NCI-H1092 (cell line): ENCODE results near the gene RHBG.
"Not testable (repeated sequence)": the region's sequence is repeated elsewhere in the genome, so short reads cannot be mapped to it uniquely, and the experiment has no call there.

Experiments
- DNase-seq: peaks from one replicate; lab custom pipeline; 2025; lab: John Stamatoyannopoulos, UW

Gene RHBG

GRCh38 chr1:156368889-156369684, at the start of gene RHBG:
TSS of gene RHBG (plus strand) at chr1:156369211. CDS start at chr1:156369250, 39 bp downstream.
- DNase-seq, result peak; percentile 5

DNA sequence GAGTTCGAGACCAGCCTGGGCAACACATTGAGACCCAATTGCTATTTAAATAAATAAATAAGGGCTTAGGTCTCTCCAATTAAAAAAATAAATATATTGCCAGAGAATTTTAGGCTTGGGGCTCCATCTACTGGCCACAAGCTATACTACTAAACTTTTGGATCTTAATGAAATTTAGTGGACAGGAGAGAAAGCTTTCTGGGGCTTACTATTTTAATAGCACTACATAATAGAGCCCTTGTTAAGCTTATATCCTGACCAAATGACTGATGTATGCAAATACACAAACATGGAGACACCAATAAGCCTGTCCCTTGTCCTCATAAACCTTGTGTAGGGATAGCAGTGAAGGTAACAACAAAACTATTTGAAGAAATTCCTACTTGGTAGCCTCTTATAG, 49.3 kb upstream of the RHBG start:
- no peak for DNase-seq

GRCh38 chr1:156320560-156320959, 48.5 kb upstream of the RHBG start:
- DNase-seq, result no peak

GRCh38 chr1:156323179-156323578, 45.8 kb upstream of the RHBG start:
- DNase-seq, result not testable (repeated sequence)

GRCh38 chr1:156336242-156336641, 32.8 kb upstream of the RHBG start:
- no peak for DNase-seq

GRCh38 chr1:156337052-156337887, 31.7 kb upstream of the RHBG start:
- no peak for DNase-seq

DNA sequence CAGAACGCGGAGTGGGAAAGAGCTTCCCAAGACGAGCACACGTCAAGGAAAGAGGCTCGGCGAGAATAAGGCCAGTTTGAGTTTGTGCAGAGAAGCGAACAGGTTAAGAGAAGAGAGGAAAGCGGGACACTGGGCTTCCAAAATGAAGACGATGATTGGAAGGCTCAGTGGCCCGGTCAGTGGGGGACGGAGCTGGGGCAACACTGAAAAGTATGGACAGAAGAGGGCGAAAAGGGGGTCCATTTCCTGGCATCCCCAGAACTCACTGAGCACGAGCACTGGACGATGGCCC, 31.2 kb upstream of the RHBG start:
- peak; percentile 38 for DNase-seq

DNA sequence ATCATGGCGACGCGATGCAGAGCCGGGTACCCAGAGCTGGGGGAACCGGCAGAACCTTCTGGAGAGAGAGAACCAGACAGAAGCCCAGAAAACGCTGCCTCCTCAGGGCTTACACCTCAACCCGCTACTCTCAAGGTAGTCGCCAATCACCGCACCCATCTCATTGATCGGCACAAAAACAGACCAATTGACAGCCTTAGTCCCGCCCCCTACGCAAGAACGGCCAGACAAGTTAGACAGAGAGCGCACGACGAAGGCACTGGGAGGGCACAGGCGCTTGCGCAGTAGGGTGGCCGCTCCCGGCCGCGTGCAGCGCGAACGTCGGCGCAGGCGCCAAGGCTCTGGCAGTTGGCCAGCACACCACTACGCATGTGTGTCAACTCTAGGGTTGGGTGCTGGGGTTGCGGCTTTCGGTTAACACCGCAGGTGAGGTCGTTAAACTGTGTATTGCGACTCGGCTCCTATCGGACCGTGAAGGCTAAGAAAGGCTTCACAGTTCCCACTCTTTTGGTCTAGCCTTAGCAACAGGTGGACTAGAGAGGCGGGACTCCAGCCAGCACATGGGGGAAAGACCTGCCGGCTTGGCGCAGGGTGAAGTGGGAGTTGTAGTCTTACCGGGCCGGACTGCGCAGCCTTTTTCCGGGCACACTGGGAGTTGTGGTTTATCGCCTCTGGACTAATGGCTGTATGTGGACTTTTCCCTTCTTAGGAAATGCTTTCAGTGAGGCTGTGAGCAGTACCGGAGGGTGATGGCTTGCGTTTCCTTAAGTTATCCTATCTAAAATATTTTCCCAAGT, 30.6 kb upstream of the RHBG start, which contains the start of the genes CCT3 and TSACC:
Gene CCT3 (minus strand): TSS at position 113 of the 797 bp plus-strand sequence. CDS start 108 bp downstream, at position 5.
Gene TSACC (plus strand): TSS at position 347 of the 797 bp plus-strand sequence. CDS start 1,232 bp downstream, outside the sequence.
- peak; percentile 100 for DNase-seq

DNA sequence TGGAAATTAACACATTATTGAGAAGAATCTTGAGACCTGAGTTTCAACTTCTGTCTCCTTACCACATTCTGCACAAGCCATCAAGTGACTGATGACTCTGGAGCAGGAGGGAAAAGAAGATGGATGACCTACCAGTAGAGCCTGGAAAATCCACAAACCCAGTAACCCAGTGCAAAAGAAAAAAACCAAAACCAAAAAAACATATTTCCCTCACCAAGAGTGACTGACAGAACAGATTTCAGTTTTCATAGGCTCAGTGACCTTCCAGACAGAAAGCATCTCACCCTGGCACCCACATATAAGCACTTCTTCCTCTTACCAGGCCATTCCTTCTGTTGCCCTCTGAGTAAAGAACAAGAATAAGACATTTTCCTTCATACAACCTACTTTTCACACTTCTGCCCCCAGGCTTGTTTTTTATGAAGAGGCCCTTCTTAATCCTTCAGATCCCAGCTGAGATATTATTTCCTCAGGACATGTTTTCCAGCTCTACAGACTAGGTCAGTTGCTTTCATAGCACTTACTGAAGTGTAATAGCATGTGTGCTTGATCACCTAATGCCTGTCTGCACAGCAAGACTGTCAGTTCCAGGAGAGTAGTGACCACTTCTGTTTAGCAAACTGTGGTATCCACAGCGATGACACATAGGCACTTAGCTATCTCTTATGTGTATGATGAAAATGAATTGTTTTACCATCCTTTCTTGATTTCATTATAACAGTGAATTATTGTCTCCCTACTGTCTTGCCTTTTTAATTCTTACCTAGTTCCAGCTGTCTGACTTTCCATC, 26.6 kb upstream of the RHBG start:
- DNase-seq, result no peak

- DNase-seq, result no peak
Measured at GRCh38 chr1:156344409-156344808, 24.6 kb upstream of the RHBG start.

DNA sequence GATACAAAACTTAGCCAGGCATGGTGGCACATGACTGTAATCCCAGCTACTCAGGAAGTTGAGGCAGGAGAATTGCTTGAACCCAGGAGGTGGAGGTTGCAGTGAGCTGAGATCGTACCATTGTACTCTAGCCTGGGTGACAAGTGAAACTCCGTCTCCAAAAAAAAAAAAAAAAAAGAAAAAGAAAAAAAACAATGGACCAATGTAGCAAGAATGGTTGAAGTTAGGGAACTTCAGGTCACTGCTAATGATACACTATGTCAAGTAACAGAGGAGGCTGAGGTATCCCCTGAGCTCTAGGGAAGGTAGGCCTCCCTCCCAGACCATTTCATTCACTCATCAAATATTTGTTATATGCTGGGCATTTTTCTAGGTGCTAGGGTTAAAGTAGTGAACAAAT, 23.0 kb upstream of the RHBG start:
- not testable (repeated sequence) for DNase-seq

GRCh38 chr1:156346636-156347035, 22.4 kb upstream of the RHBG start:
- no peak for DNase-seq

DNA sequence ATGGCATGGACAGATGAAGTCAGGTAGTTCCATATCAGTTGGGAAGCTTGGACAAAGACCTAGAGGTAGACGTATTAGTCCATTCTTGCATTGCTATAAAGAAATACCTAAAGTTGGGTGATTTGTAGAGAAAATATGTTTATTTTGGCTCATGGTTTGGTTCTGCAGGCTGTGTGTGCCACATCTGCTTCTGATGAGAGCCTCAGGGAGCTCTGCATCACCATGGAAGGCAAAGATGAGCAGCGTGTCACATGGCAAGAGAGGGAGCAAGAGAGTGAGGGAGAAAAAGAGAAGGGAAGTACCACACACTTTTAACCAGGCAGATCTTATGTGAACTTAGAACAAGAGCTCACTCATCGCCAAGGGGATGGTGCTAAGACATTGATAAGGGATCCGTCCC, 21.7 kb upstream of the RHBG start:
- DNase-seq, result no peak

DNA sequence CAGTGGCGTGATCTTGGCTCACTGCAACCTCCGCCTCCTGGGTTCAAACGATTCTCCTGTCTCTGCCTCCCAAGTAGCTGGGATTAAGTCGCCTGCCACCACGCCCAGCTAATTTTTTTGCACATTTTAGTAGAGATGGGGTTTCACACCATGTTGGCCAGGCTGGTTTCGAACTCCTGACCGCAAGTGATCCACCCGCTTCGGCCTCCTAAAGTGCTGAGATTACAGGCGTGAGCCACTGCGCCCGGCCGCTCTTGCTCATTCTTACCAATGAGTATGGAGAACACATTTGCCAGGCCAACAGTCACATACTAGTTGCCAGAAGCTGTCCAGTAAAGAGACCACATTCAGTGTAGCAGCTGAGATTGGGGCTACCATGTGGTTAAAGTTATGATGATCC, 16.5 kb upstream of the RHBG start:
- DNase-seq, result not testable (repeated sequence)

DNA sequence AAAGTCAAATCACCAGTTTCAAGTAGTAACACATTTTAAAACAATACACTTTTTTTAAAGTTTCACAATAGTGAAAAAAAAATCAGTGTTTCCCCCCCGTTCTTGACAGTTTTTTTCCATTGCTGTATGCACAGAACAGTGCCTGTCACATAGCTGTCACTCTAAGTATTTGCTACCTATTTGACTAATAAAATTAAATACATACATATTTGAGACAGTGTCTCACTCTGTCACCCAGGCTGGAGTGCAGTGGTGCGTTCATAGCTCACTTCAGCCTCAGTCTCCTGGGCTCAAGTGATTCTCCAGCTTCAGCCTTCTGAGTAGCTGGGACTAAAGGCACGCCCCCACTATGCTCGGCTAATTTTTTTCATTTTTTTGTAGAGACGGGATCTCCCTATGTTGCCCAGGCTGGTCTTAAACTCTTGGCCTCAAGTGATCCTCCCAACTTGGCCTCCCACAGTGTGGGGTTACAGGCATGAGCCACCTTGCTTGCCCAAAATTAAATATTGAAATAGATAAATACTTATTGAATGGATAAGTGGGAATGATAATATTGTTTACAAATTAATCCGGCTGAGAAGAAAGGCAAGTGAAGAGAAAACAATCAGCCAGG, 12.6 kb upstream of the RHBG start:
- no peak for DNase-seq

DNA sequence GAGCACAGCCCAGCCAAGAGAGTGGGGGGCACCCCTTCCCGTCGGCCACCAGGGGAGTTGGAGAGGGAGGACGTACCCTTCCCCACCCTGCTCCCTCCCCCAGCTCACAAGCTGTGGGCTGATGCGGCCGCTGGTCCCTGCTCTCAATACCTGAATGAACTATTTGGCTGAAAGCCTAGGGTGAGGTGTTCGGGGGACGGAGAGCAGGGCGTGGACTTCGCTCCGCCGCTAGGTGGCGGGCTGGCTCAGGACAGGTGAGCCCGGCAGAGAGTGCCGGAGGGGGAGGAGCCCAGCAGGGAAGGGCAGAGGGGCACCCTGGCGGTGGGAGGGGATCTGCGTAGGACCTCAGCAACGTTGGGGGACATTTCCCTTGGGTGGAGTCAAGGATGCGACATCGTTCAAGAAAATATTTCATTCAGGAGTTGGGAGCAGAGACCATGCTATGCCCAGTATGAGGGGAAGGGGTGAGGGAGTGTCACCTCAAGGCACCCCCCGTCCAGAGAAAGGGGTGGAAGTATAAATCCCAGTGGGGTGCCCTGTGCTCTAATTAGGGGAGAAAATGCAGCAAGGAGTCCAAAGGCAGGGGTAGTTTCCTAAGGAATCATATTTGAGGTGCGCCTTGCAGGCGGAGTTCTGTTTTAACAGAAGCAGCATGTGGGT, 12.0 kb upstream of the RHBG start:
- peak; percentile 59 for DNase-seq

DNA sequence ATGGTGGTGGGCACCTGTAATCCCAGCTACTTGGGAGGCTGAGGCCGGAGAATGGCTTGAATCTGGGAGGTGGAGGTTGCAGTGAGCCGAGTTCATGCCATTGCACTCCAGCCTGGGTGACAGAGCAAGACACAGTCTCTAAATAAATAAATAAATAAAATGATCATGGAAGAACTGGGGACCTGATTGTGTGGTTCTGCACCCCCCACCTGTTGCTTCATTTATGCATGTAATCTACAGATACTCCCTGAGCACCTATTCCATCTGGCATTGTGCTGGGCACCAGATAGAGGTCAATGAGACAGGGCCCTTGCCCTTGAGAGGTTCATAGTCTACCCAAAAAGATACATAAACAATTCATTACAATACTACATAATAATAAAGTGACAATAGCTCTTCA, 11.0 kb upstream of the RHBG start:
- no peak for DNase-seq

- DNase-seq, result no peak
Measured at GRCh38 chr1:156358641-156359040, 10.4 kb upstream of the RHBG start.

DNA sequence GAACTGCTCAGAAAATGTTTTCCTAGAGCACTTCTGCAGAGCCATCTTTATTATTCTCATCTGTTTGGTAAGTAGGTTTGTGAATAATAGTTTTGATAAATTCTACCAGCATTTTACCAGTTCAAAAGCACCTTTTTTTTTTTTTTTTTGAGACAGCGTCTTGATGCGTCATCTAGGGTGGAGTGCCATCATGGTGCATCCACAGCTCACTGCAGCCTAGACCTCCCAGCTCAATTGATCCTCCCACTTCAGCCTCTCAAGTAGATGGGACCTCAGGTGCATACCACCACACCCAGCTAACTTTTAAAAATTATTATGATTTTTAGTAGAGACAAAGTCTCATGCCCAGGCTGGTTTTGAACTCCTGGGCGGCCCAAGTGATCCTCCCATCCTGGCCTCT, 9.8 kb upstream of the RHBG start:
- DNase-seq, result no peak

GRCh38 chr1:156359973-156360372, 9.0 kb upstream of the RHBG start:
- DNase-seq, result no peak

DNA sequence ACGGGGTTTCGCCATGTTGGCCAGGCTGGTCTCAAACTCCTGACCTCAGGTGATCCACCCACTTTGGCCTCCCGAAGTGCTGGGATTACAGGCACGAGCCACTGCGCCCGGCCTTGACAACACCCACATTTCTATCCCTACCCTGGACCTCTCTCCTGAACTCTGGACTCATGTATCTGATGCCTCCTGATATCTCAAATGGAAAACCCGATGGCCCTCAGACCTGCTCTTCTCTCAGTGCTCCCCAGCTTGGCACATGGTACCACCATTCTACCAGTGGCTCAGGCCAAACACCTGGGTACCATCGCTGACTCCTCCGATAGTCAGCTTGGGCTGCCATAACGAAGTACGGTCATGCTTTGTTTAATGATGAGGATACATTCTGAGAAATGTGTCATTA, 8.5 kb upstream of the RHBG start:
- no peak for DNase-seq
